GM10847 (cell line): ENCODE results near the gene ZNF532.

ENCODE experiments used
- POLR2A ChIP-seq: IDR thresholded peaks from 2 replicates; pipeline ENCODE4 v1.6.1; 2011; ENCODE audit not compliant: insufficient read length; ENCODE audit errors: extremely low read depth

Gene ZNF532

DNA sequence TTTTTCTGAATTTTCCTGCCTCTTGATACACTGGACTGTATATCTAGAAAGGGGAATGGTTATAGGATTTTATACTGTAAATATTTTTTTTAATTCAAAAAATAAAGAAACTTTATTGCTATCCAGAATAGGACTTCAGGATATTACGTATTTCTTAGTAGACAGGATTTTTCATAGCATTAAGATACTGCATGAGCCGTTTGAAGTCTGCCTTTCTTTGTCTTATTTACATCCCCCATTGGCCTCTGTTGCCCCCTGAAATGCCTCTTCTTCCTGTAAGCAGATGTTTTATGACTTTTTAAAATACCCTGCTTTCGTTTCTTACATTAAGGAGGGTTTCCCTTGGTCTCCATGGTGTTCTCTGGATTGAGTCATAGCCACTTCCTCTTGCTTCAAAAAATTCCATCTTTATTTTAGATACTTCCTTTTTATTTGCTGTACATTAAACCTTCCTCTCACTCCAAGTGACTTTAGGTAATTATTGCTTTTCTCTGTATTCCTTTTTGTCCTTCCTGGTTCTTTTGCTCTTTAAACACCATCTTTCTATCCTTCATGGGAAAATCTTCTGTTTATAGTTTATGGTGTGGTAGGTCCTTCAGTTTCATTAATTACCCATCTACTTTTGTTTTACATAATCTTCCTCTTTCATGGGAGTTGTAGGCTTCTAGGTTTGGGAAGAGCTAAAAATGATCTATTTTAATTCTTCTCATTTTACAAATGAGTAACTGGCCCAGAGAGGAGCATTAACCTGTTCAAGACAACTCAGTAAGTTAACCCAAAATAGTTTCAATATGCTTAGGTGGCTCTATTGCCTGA lies 72.6 kb downstream of the ZNF532 start:
- no peak for TF ChIP-seq POLR2A

DNA sequence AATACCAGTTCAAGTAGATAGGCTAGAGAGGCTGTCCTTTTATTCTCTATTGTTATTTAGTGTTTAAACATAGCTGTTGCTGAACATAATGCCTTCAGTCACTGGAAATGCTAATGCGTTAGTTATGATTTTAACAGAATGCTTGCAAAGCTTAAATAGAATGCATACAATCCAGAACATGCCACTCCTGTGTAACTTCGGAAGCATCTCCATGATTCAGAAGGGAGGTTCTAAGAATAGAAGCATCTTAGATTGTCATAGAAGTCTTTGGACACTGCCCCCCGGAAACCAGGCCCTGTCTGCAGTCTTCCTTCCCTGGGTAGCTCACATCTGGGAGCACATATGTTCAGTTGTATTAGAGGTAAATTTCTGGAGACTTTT lies 73.2 kb downstream of the ZNF532 start:
- TF ChIP-seq POLR2A, result no peak

DNA sequence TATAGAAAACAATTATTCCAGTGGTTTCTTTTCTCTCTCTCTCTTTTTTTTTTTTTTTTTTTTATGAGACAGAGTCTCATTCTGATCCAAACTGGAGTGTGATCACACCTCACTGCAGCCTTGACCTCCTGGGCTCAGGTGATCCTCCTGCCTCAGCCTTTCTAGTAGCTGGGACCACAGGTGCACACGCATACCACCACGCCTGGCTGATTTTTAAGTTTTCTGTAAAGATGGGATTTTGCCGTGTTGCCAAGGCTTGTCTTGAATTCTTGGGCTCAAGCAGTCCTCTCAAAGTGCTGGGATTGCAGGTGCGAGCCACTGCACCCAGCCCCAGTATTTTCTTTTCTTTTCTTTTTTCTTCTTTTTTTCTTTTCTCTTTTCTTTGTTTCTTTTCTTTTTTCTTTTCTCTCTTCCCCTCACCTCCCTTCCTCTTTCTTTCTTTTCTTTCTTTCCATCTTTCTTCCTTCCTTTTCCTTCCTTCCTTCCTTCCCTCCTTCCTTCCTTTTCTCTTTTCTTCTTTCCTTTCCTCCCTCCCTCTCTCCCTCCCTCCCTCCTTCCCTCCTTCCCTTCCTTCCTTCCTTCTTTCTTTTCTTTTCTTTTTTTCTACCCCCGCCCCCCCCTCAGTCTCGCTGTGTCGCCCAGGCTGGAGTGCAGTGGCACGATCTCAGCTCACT lies 76.9 kb downstream of the ZNF532 start:
- no peak for TF ChIP-seq POLR2A

DNA sequence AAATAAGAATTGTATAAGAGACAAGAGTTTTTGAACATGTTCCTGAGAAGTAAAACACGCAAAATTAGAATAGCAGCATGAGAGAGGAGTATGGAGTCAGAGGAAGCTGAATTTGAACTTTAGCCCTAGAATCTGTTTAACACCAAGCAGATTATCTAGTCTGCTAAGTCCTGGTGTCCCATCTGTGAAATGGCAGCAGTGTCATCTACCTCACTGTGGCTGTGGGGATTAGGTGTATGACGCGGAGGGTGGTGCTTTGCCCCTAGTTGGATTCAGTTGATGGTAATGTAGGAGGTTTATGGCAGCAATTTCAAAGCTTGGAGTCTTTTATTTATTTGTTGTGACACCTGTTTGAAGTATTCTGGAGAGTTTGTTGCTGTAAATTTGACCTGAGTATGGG lies 79.2 kb downstream of the ZNF532 start:
- TF ChIP-seq POLR2A, result no peak

- TF ChIP-seq POLR2A, result no peak
Observed at GRCh38 chr18:58947136-58947732, 82.6 kb downstream of the ZNF532 start.

DNA sequence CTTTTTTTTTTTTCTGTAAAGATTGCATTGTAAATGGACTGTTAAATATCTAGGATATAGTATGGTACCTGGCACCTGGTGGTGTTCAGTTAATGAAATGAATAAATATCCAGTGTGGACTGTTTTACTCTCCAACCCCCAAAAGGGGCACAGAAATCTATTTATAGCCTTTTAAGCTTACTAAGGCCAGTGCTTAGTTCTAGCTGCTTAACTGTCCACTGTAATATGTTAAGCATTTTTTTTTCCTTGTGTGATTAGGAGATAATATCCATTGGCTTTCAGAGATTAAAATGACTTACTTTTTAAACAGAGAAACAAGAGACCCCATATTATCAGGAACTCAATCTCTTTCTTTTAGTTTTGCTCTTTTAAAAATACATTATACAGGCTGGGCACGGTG lies 84.4 kb downstream of the ZNF532 start:
- TF ChIP-seq POLR2A, result no peak

GRCh38 chr18:58951986-58952702 lies 87.5 kb downstream of the ZNF532 start:
- no peak for TF ChIP-seq POLR2A

DNA sequence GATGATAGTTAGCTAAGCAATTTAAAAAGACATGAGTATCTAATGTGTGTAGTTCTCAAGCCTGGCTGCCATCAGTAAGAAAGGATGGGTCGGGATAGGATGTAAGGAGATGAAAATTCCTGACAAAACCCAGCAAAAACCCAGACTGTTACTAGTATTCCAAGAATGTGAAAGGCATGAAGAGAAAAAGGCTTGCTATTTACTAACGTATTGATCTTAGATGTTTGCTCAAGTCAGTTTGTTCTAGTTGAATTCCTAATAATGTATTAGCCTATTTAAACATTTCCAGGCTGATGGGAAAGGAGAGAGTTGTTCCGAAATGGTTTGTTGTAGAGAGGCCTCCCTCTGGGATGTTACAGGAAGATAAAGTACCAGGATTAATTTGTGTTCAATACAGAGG lies 88.2 kb downstream of the ZNF532 start:
- TF ChIP-seq POLR2A, result no peak

DNA sequence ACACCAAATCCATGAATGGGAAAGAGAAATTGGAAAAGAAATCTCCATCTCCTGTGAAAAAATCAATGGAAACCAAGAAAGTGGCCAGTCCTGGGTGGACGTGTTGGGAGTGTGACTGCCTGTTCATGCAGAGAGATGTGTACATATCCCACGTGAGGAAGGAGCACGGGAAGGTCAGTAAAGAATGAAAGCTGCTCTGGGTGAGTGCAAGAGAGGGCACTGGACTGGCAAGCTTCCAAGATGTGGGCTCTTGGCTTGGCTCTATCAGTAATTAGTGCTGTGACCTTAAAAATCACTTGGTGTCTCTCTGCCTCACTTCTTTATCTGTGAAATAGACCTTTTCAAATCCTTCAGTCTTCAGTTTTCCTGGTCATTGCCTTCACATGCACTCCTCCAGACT lies 89.0 kb downstream of the ZNF532 start:
- TF ChIP-seq POLR2A, result no peak

DNA sequence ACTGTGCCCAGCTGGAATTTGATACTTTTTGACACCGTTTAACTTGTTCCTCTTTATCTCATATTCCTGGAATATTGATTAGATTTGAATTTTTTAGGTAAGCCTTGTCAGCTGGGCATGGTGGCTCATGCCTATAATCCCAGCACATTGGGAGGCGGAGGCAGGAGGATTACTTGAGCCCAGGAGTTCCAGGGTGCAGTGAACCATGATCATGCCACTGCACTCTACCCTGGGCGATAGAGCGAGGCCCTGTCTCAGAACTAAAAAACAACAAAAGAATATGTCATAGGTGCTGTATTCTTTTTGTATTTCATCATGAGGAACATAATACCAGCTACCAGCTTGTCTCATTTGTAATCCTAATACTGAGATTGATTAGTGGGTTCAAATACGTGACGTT lies 90.3 kb downstream of the ZNF532 start:
- TF ChIP-seq POLR2A, result no peak

DNA sequence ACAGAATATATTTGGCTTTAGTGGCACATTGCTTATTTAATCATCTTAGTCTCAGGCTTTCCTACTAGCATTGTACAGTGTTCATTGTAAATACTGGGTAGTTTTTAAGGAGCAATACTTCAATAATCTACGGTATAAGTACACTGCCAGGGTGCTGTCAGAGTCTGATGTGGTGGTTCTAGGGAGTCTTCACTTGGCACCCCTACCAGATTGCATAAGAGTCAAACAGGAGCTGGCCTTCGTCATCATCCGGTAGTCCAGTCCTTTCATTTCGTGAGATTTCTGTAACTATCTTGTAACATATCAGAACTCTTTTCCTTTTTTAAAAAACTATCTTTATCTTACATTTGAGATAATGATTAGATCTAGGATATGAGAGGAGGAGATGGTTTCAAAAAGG lies 91.1 kb downstream of the ZNF532 start:
- no peak for TF ChIP-seq POLR2A

- no peak for TF ChIP-seq POLR2A
Observed at GRCh38 chr18:58958628-58959027, 94.0 kb downstream of the ZNF532 start.

DNA sequence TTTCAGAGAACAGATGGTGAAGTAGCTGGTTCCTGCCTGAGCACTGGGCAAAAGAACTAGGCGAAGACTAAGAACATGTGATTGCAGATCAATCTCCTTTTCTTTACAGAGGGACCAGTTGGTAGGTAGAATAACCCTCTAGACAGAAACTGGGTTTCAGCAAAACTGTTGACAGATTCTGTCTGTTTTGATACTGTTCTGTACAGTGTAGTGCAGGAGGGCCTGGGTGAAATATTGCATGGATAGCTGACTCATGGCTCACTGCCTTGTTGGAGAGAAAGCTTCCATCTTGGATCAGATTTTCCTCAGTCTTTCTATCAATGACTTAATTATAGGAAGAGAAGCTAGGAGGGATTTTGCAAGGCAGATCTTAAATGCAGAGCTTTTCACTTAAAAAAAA lies 95.8 kb downstream of the ZNF532 start:
- TF ChIP-seq POLR2A, result no peak

GRCh38 chr18:58960946-58961722 lies 96.5 kb downstream of the ZNF532 start:
- no peak for TF ChIP-seq POLR2A

GRCh38 chr18:58962336-58962735 lies 97.7 kb downstream of the ZNF532 start:
- TF ChIP-seq POLR2A, result no peak
